Fibroblast of pulmonary artery (primary cell): ENCODE results near the gene FAM8A1.
A peak's percentile ranks its signal among the peaks of the same experiment; 100 is the strongest.

ENCODE experiments used
- DNase-seq: peaks from one replicate; pipeline ENCODE4 v3.0.0-alpha.2; 2010; ENCODE audit warnings: low read depth
- H3K4me3 ChIP-seq: replicated peaks from 2 replicates; pipeline ENCODE4 v1.5.1; 2011; ENCODE audit warnings: low read depth, mild to moderate bottlenecking, control low read depth, low read length, moderate library complexity
- CTCF ChIP-seq: IDR thresholded peaks from 2 replicates; pipeline ENCODE4 v1.5.1; 2011; ENCODE audit warnings: mild to moderate bottlenecking, control low read depth, low read length, inconsistent platforms; ENCODE audit errors: missing control alignments

FAM8A1 gene

GRCh38 chr6:17622144-17622543, 22.0 kb downstream of the FAM8A1 start:
- no peak overlapping the region for H3K4me3 ChIP-seq
- no peak for DNase-seq
- TF ChIP-seq CTCF: no peak

GRCh38 chr6:17624396-17624795, 24.3 kb downstream of the FAM8A1 start:
- no peak for DNase-seq
- TF ChIP-seq CTCF: no peak
- no peak overlapping the region for H3K4me3 ChIP-seq

GRCh38 chr6:17628873-17629272, 28.8 kb downstream of the FAM8A1 start:
- no peak for TF ChIP-seq CTCF

GRCh38 chr6:17629824-17630510, 29.9 kb downstream of the FAM8A1 start:
- DNase-seq: no peak
- no peak for TF ChIP-seq CTCF

More at GRCh38 chr6:17628873-17629272, 28.8 kb downstream of the FAM8A1 start:
- no peak overlapping the region for H3K4me3 ChIP-seq
- no peak for DNase-seq

GRCh38 chr6:17630511-17631073, 30.5 kb downstream of the FAM8A1 start:
- no peak for TF ChIP-seq CTCF
- DNase-seq: peak; percentile 25
- no peak overlapping the region for H3K4me3 ChIP-seq

More at GRCh38 chr6:17629824-17630510, 29.9 kb downstream of the FAM8A1 start:
- no peak overlapping the region for H3K4me3 ChIP-seq

GRCh38 chr6:17632934-17633333, 32.8 kb downstream of the FAM8A1 start:
- no peak for DNase-seq
- no peak for TF ChIP-seq CTCF

More at GRCh38 chr6:17632934-17633333, 32.8 kb downstream of the FAM8A1 start:
- no peak overlapping the region for H3K4me3 ChIP-seq
